Natural killer cell treated with Interleukin-12 subunit alpha and Interleukin-12 subunit beta and Interleukin-15 and Interleukin-18, amount 100 ng/mL, for 72 hours (primary cell): Measurements from ENCODE around the gene SELENOW. TPM values are rescaled to one million over a fixed set of nuclear protein-coding genes. Genes with fewer than 3 reads are reported as not detected.

Experiments
- ATAC-seq, 2 donors: fragments of 150-1000 bp; cut with Tn5 transposase in 1 of 2; sonication (Bioruptor Pico), chemical (Tn5 transposase) in 1 of 2; 2 replicates each; pipeline ENCODE4 v1.10.0; 2021
- DNase-seq: peaks from one replicate; pipeline ENCODE4 v3.0.0; 2022; ENCODE audit warnings: low spot score
- H3K27ac Mint-ChIP-seq, 2 donors: 1 replicate in 1 of 2; 2 replicates in 1 of 2; pipeline ENCODE4 v1.8.0; 2022; ENCODE audit warnings: mixed read lengths in 2 of 2, mild to moderate bottlenecking in 1 of 2, moderate library complexity in 1 of 2
- H3K27me3 Mint-ChIP-seq, 2 donors: 1 replicate in 1 of 2; 2 replicates in 1 of 2; pipeline ENCODE4 v1.8.0; 2022; ENCODE audit warnings: mixed read lengths in 2 of 2
- H3K36me3 Mint-ChIP-seq: one replicate; pipeline ENCODE4 v1.8.0; 2022; ENCODE audit warnings: mixed read lengths
- H3K4me1 Mint-ChIP-seq, 2 donors: 1 replicate in 1 of 2; 2 replicates in 1 of 2; pipeline ENCODE4 v1.8.0; 2022; ENCODE audit warnings: low read depth in 2 of 2, mixed read lengths in 2 of 2, mild to moderate bottlenecking in 1 of 2
- H3K4me3 Mint-ChIP-seq: one replicate; pipeline ENCODE4 v1.8.0; 2022; ENCODE audit warnings: mixed read lengths
- H3K9me3 Mint-ChIP-seq: 2 replicates; pipeline ENCODE4 v1.8.0; 2022; ENCODE audit warnings: mixed read lengths
- total RNA-seq, 2 donors: library from RNA; stranded (reverse); gene quantifications; one replicate each; pipeline ENCODE4 v1.2.3, GENCODE V29; 2022

SELENOW gene
- total RNA-seq, 2 donors from 2014 or later: 68.9 to 118 TPM

DNA sequence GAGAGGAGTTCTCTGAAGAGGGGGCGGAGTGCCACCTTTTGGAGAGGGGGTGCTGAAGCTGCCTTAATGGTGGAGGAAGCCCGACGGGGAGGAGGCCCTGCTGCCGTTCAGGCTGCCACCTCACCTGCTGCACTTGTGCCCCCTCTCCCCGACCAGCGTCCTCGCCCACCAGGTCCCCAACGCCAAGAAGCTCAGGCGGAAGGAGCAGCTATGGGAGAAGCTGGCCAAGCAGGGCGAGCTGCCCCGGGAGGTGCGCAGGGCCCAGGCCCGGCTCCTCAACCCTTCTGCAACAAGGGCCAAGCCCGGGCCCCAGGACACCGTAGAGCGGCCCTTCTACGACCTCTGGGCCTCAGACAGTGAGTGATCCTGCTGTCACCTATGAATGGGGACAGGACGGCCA lies 27.8 kb upstream of the SELENOW start:
- ATAC-seq (no peak), DNase-seq (no peak)
- Mint-ChIP-seq H3K4me3 (no peak overlapping the region), H3K27ac (no peak overlapping the region), H3K9me3 (no peaks in the 10 kb centered on the region), H3K4me1 (peaks cover 14 to 17% of the 10 kb centered on the region in 2 donors), H3K36me3 (peaks cover 14% of the 10 kb centered on the region), H3K27me3 (no peaks in the 10 kb centered on the region)

GRCh38 chr19:47752440-47753211 lies 25.9 kb upstream of the SELENOW start:
- Mint-ChIP-seq H3K9me3 (no peaks in the 10 kb centered on the region), H3K4me1 (peaks cover 14 to 17% of the 10 kb centered on the region in 2 donors), H3K36me3 (peaks cover 14% of the 10 kb centered on the region), H3K4me3 (no peak overlapping the region), H3K27me3 (no peaks in the 10 kb centered on the region), H3K27ac (peak overlapping the region in 1 of 2 donors; percentile 39)
- ATAC-seq (no peak), DNase-seq (peak; percentile 54)

- ATAC-seq (no peak), DNase-seq (peak; percentile 53)
- Mint-ChIP-seq H3K27ac (no peak overlapping the region), H3K27me3 (no peaks in the 10 kb centered on the region), H3K4me1 (peaks cover 0 to 7% of the 10 kb centered on the region in 2 donors), H3K36me3 (peaks cover 14% of the 10 kb centered on the region), H3K4me3 (no peak overlapping the region), H3K9me3 (no peaks in the 10 kb centered on the region)
Observed at GRCh38 chr19:47754206-47755064, 24.1 kb upstream of the SELENOW start.

DNA sequence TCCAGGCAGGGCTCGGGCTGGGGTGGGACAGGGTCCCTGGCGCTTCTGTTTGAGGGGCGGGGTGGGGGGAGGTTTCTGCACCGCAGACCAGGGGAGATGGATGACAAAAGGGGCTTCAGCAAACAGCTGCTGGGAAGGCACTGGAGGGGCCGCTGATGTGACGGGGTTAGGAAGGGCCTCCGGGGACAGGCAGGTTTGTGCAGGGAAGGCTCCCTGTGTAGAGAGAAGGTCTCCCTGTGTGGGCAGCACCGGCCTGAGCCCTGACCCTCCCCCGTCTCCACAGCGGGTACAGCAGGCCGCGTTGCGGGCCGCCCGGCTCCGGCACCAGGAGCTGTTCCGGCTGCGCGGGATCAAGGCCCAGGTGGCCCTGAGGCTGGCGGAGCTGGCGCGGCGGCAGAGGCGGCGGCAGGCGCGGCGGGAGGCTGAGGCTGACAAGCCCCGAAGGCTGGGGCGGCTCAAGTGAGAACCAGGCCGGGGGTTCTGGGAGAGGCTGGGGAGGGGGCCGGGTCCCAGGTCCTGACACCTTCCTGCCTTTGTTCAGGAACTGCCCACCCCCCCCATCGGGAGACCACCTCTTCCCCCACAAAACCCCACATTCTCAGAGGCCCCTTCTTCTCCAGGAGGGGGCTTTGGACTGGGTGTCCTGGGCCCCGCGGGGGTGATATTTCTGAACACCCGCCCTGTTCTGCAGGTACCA lies 23.3 kb upstream of the SELENOW start:
- DNase-seq (peak; percentile 55), ATAC-seq (no peak)
- no peak overlapping the region for H3K4me3 Mint-ChIP-seq
- H3K36me3 Mint-ChIP-seq: peaks cover 14% of the 10 kb centered on the region
- H3K27me3 Mint-ChIP-seq: no peaks in the 10 kb centered on the region
- H3K4me1 Mint-ChIP-seq: peaks cover 0 to 7% of the 10 kb centered on the region in 2 donors
- H3K27ac Mint-ChIP-seq: no peak overlapping the region
- H3K9me3 Mint-ChIP-seq: no peaks in the 10 kb centered on the region

DNA sequence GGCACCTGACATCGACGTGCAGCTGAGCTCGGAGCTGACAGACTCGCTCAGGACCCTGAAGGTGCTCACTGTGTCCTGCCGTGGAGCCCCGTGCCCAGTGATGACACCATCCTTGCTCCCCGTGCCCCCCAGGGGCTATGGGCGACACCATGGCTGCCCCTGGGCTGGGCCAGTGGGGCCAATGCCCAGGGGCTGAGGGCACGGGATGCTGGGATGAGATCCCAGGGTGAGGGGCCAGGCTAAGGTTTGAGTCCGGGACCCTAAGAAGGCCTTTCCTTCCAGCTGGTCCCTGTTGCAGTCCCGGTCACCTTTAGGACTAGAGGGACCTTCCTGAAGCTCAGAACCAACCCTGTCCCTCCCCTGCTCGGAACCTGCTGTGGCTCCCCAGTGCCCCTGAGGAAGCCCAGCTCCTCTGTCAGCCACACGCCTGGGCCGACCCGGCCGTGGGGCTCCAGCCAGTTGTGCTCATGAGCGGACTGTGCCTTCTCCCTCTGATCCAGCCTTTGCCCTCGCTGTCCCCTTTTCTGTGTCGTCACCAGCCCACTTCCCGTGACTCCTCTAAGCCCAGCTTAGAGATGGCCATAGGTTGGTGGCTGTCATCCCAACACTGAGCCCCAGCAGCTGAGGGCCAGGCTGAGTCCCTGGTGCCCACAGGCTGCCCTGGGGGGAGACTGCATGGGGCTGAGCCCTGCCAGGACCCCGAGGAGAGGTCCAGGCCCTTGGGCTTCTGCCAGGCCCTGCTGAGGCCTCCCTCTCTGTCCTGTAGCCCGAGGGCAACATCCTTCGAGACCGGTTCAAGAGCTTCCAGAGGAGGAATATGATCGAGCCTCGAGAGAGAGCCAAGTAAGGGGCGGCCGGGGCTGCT lies 22.5 kb upstream of the SELENOW start:
- DNase-seq (peak; percentile 49), ATAC-seq (peak in 1 of 2 donors; percentile 13)
- peaks cover 14% of the 10 kb centered on the region for H3K36me3 Mint-ChIP-seq
- H3K9me3 Mint-ChIP-seq: no peaks in the 10 kb centered on the region
- no peak overlapping the region for H3K27ac Mint-ChIP-seq
- no peaks in the 10 kb centered on the region for H3K27me3 Mint-ChIP-seq
- H3K4me3 Mint-ChIP-seq: no peak overlapping the region
- peaks cover 0 to 3% of the 10 kb centered on the region in 2 donors for H3K4me1 Mint-ChIP-seq

DNA sequence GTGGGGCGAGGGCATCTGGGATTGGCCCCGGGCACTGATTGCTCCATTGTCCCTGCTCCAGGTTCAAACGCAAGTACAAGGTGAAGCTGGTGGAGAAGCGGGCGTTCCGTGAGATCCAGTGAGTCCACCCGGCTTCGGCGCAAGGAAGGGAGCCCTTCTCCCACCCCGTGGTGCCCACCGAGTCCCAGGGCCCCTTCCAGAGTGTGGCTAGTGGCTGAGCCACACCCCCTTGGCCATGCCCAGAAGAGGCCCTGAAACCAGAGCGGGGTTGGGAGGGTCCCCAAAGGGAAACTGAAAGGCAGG lies 21.9 kb upstream of the SELENOW start:
- H3K27ac Mint-ChIP-seq: no peak overlapping the region
- H3K36me3 Mint-ChIP-seq: peaks cover 14% of the 10 kb centered on the region
- ATAC-seq: peak in 1 of 2 donors; percentile 33
- no peak overlapping the region for H3K4me3 Mint-ChIP-seq
- no peaks in the 10 kb centered on the region for H3K27me3 Mint-ChIP-seq
- no peaks in the 10 kb centered on the region for H3K9me3 Mint-ChIP-seq
- peak; percentile 49 for DNase-seq
- peaks cover 0 to 3% of the 10 kb centered on the region in 2 donors for H3K4me1 Mint-ChIP-seq

DNA sequence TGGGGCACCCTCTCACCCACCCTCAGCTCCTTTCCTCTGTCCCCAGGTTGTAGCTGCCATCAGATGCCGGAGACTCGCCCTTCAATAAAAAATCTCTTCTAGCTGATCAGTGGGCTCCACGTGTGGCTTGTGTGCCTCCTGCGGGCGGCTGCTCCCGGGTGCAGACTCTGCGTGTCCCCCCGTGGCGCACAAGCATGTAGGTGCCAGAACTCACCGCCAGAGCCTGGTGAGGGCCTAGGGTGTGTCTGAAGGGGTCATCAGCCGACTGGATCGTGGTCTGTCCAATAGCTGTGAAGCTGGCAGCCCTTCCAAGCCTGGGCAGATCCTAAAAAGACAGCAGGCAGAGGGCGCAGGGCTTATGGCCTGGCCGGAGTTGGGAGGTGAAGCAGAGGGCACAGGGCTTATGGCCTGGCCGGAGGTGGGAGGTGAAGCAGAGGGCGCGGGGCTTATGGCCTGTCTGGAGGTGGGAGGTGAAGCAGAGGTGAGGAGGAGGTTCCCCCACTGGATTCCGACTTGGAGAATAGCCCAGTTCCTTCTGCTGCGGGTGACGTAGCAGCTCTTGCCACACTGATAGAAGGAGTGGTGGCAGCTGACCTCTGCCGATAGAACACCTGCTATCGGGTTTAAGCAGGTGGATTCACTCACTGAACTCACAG lies 21.4 kb upstream of the SELENOW start:
- peaks cover 14% of the 10 kb centered on the region for H3K36me3 Mint-ChIP-seq
- DNase-seq (peak; percentile 54), ATAC-seq (no peak)
- no peaks in the 10 kb centered on the region for H3K9me3 Mint-ChIP-seq
- H3K27ac Mint-ChIP-seq: peak overlapping the region in 1 of 2 donors; percentile 47
- no peak overlapping the region for H3K4me3 Mint-ChIP-seq
- peaks cover 0 to 3% of the 10 kb centered on the region in 2 donors for H3K4me1 Mint-ChIP-seq
- H3K27me3 Mint-ChIP-seq: no peaks in the 10 kb centered on the region

- peaks cover 0 to 3% of the 10 kb centered on the region in 2 donors for H3K4me1 Mint-ChIP-seq
- DNase-seq: peak; percentile 46
- H3K27me3 Mint-ChIP-seq: no peaks in the 10 kb centered on the region
- H3K9me3 Mint-ChIP-seq: no peaks in the 10 kb centered on the region
- H3K4me3 Mint-ChIP-seq: no peak overlapping the region
- peak overlapping the region in 1 of 2 donors; percentile 47 for H3K27ac Mint-ChIP-seq
- ATAC-seq: no peak
- H3K36me3 Mint-ChIP-seq: peaks cover 14% of the 10 kb centered on the region
Observed at GRCh38 chr19:47757617-47758442, 20.7 kb upstream of the SELENOW start.

- peaks cover 0 to 3% of the 10 kb centered on the region in 2 donors for H3K4me1 Mint-ChIP-seq
- no peak overlapping the region for H3K27ac Mint-ChIP-seq
- H3K4me3 Mint-ChIP-seq: no peak overlapping the region
- H3K9me3 Mint-ChIP-seq: no peaks in the 10 kb centered on the region
- no peaks in the 10 kb centered on the region for H3K27me3 Mint-ChIP-seq
- no peak for ATAC-seq
- DNase-seq: no peak
- peaks cover 11% of the 10 kb centered on the region for H3K36me3 Mint-ChIP-seq
Observed at GRCh38 chr19:47758443-47758804, 20.1 kb upstream of the SELENOW start.

DNA sequence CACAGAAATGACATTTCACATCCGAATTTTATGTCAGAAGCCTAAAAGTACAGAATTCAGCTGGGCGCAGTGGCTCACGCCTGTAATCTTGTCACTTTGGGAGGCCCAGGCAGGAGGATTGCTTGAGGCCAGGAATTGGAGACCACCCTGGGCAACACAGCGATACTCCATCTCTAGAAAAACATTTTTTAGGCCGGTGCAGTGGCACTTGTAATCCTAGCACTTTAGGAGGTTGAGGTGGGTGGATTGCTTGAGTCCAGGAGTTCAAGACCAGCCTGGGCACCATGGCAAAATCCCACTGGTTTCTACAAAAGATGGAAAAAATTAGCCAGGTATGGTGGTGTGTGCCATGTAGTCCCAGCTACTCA lies 17.9 kb upstream of the SELENOW start:
- H3K4me3 Mint-ChIP-seq: no peak overlapping the region

DNA sequence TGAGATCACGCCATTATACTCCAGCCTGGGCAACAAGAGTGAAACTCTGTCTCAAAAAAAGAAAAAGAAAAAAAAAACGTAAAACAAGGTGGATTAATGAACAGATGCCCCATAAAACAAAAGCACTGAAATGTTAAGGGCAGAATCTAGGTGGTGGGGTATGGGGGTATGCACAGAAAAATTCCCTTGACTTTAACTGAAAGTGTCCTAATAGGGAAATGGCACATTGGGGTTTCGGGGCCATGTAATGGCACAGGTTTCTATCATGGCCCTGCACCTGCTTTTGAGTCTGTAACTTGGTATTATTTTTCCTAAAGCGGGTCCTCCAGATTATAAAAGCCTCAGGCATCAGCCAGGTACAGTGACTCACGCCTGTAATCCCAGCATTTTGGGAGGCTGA lies 16.9 kb upstream of the SELENOW start:
- DNase-seq: no peak
- H3K27ac Mint-ChIP-seq: no peak overlapping the region
- no peaks in the 10 kb centered on the region for H3K9me3 Mint-ChIP-seq

More for the DNA sequence above, 17.9 kb upstream of the SELENOW start:
- H3K9me3 Mint-ChIP-seq: no peaks in the 10 kb centered on the region
- peaks cover 4 to 7% of the 10 kb centered on the region in 2 donors for H3K4me1 Mint-ChIP-seq
- H3K36me3 Mint-ChIP-seq: peaks cover 10% of the 10 kb centered on the region
- ATAC-seq (no peak), DNase-seq (peak; percentile 13)
- H3K27me3 Mint-ChIP-seq: no peaks in the 10 kb centered on the region
- no peak overlapping the region for H3K27ac Mint-ChIP-seq

GRCh38 chr19:47762151-47762550 lies 16.4 kb upstream of the SELENOW start:
- Mint-ChIP-seq H3K27me3 (no peaks in the 10 kb centered on the region), H3K36me3 (peaks cover 10% of the 10 kb centered on the region), H3K9me3 (no peaks in the 10 kb centered on the region), H3K4me3 (no peak overlapping the region), H3K27ac (no peak overlapping the region), H3K4me1 (peaks cover 4 to 5% of the 10 kb centered on the region in 2 donors)
- ATAC-seq (no peak), DNase-seq (no peak)

More for the DNA sequence above, 16.9 kb upstream of the SELENOW start:
- H3K4me3 Mint-ChIP-seq: no peak overlapping the region
- H3K36me3 Mint-ChIP-seq: peaks cover 10% of the 10 kb centered on the region
- no peaks in the 10 kb centered on the region for H3K27me3 Mint-ChIP-seq
- no peak for ATAC-seq
- H3K4me1 Mint-ChIP-seq: peaks cover 4 to 7% of the 10 kb centered on the region in 2 donors
